Loucy (cell line): Measurements from ENCODE around the gene CD6.

Experiments
- H2AFZ ChIP-seq: fragments of 200-600 bp; sonication (generic); 2 replicates; pipeline ENCODE4 v1.6.0; 2016; ENCODE audit warnings: antibody characterized with exemption, mild to moderate bottlenecking, low read length, moderate library complexity
- H3F3A ChIP-seq: fragments of 200-600 bp; 2 replicates; pipeline ENCODE4 v1.6.0; 2016; ENCODE audit warnings: antibody characterized with exemption, low read depth, mild to moderate bottlenecking
- H3K27me3 ChIP-seq: fragments of 200-600 bp; sonication (generic); 2 replicates; pipeline ENCODE4 v1.6.1; 2014; ENCODE audit warnings: low read length, mild to moderate bottlenecking; ENCODE audit not compliant: insufficient read depth, poor library complexity, severe bottlenecking
- H3K36me3 ChIP-seq: fragments of 200-600 bp; sonication (generic); 2 replicates; pipeline ENCODE4 v1.6.1; 2016; ENCODE audit warnings: low read length; ENCODE audit not compliant: insufficient read depth
- H3K4me1 ChIP-seq: fragments of 200-600 bp; sonication (generic); 2 replicates; pipeline ENCODE4 v1.5.1; 2014; ENCODE audit warnings: low read length, mild to moderate bottlenecking; ENCODE audit not compliant: insufficient read depth, poor library complexity, severe bottlenecking
- H3K4me2 ChIP-seq: fragments of 200-600 bp; sonication (generic); 2 replicates; pipeline ENCODE4 v1.6.0; 2014; ENCODE audit warnings: antibody characterized with exemption, low read length, low read depth, mild to moderate bottlenecking; ENCODE audit not compliant: poor library complexity, severe bottlenecking
- H3K4me3 ChIP-seq: fragments of 200-600 bp; sonication (generic); 2 replicates; pipeline ENCODE4 v1.5.1; 2014; ENCODE audit warnings: low read length, mild to moderate bottlenecking, mixed read lengths; ENCODE audit not compliant: poor library complexity, severe bottlenecking
- H3K79me2 ChIP-seq: fragments of 200-600 bp; sonication (generic); 2 replicates; pipeline ENCODE4 v1.6.1; 2014; ENCODE audit warnings: low read length; ENCODE audit not compliant: insufficient read depth
- H3K9ac ChIP-seq: fragments of 200-600 bp; sonication (generic); 2 replicates; pipeline ENCODE4 v1.6.0; 2014; ENCODE audit warnings: mild to moderate bottlenecking, low read depth, low read length, moderate library complexity; ENCODE audit not compliant: poor library complexity, severe bottlenecking
- H3K9me2 ChIP-seq: fragments of 200-600 bp; sonication (generic); replicated peaks from 2 replicates; pipeline ENCODE4 v1.6.1; 2016; ENCODE audit warnings: low read depth, low read length, mixed read lengths
- H3K9me3 ChIP-seq: fragments of 200-600 bp; sonication (generic); 2 replicates; pipeline ENCODE4 v1.6.1; 2014; ENCODE audit warnings: mild to moderate bottlenecking, antibody characterized with exemption, low read length, low read depth; ENCODE audit not compliant: insufficient read depth
- H4K20me1 ChIP-seq: fragments of 200-600 bp; sonication (generic); 2 replicates; pipeline ENCODE4 v1.6.0; 2014; ENCODE audit warnings: antibody characterized with exemption, low read length, mild to moderate bottlenecking; ENCODE audit not compliant: insufficient read depth, poor library complexity, severe bottlenecking
- CTCF ChIP-seq: fragments of 200-600 bp; sonication (generic); conservative IDR thresholded peaks from 2 replicates; pipeline ENCODE4 v1.5.1; 2014; ENCODE audit warnings: mild to moderate bottlenecking, antibody characterized with exemption, low read length
- EZH2phosphoT487 ChIP-seq: fragments of 200-600 bp; IDR thresholded peaks from 2 replicates; pipeline ENCODE4 v1.6.1; 2018; ENCODE audit warnings: antibody characterized with exemption, mild to moderate bottlenecking, moderate library complexity, borderline replicate concordance

CD6 gene

DNA sequence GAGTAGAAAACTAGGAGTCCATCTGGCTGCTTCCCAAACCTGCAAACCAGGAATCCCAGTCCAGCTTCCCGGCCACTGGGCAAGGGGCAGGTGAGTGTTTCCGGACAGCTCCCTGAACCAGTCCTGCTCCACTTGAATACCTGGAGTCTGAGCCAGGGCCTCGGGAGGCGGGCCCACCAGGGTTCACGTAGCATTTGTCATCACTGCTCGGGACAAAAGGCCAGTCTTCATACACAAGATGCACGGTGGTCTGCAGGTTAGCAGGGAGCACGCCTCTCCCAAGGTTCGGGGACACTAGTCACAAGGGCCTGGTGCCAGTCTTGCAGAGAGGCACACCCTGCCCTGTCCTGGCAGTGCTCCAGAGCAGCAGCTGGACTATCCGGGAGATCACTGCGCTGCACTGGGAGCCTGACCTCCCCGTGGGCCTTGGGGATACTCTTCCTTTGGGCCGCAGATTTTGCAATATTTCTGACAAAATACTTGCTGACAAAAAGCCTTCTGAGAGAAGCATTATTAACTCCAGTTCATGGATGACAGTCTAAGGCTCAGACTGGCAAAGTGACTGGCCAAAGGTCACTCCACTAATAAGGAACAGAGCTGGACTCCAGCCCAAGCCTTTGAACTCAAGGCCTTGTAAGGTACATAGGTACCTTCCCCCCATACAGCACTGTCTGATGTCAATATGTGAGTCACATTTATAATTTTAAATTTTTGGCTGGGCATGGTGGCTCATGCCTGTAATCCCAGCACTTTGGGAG is 25.1 kb downstream of the CD6 start:
- H3F3A ChIP-seq: no peaks in the 10 kb centered on the region
- no peaks in the 10 kb centered on the region for H3K36me3 ChIP-seq

GRCh38 chr11:61000426-61000825 is 28.9 kb downstream of the CD6 start:
- H3K4me2 ChIP-seq: no peak overlapping the region
- H3K9ac ChIP-seq: no peak overlapping the region
- H3F3A ChIP-seq: no peaks in the 10 kb centered on the region
- TF ChIP-seq EZH2phosphoT487 (no peak), CTCF (no peak)
- no peak overlapping the region for H3K4me3 ChIP-seq
- no peaks in the 10 kb centered on the region for H3K27me3 ChIP-seq
- peaks cover 19% of the 10 kb centered on the region for H3K4me1 ChIP-seq
- H3K9me3 ChIP-seq: no peaks in the 10 kb centered on the region
- no peaks in the 10 kb centered on the region for H3K79me2 ChIP-seq
- no peaks in the 10 kb centered on the region for H3K36me3 ChIP-seq
- H2AFZ ChIP-seq: no peak overlapping the region
- H4K20me1 ChIP-seq: no peaks in the 10 kb centered on the region
- H3K9me2 ChIP-seq: no peaks in the 10 kb centered on the region

More for the DNA sequence above, 25.1 kb downstream of the CD6 start:
- Histone ChIP-seq H3K27me3 (no peaks in the 10 kb centered on the region), H2AFZ (no peak overlapping the region), H4K20me1 (no peaks in the 10 kb centered on the region), H3K9ac (no peak overlapping the region), H3K9me2 (no peaks in the 10 kb centered on the region), H3K4me2 (no peak overlapping the region), H3K4me3 (no peak overlapping the region), H3K79me2 (no peaks in the 10 kb centered on the region), H3K9me3 (no peaks in the 10 kb centered on the region), H3K4me1 (no peaks in the 10 kb centered on the region)
- TF ChIP-seq EZH2phosphoT487: no peak

GRCh38 chr11:61001931-61002330 is 30.5 kb downstream of the CD6 start:
- Histone ChIP-seq H3K9me3 (no peaks in the 10 kb centered on the region), H3K27me3 (no peaks in the 10 kb centered on the region), H3K9ac (no peak overlapping the region), H3K36me3 (no peaks in the 10 kb centered on the region), H3K4me1 (peaks cover 27% of the 10 kb centered on the region), H3F3A (no peaks in the 10 kb centered on the region), H3K4me2 (no peak overlapping the region), H3K79me2 (no peaks in the 10 kb centered on the region), H3K4me3 (no peak overlapping the region), H4K20me1 (no peaks in the 10 kb centered on the region), H2AFZ (no peak overlapping the region), H3K9me2 (no peaks in the 10 kb centered on the region)
- TF ChIP-seq CTCF (no peak), EZH2phosphoT487 (no peak)

- Histone ChIP-seq H3K9me3 (no peaks in the 10 kb centered on the region), H3K79me2 (no peaks in the 10 kb centered on the region), H3K9me2 (no peaks in the 10 kb centered on the region), H3K36me3 (no peaks in the 10 kb centered on the region), H3F3A (no peaks in the 10 kb centered on the region), H4K20me1 (no peaks in the 10 kb centered on the region), H3K27me3 (no peaks in the 10 kb centered on the region), H3K4me3 (no peak overlapping the region), H3K4me1 (peaks cover 27% of the 10 kb centered on the region), H2AFZ (no peak overlapping the region), H3K9ac (no peak overlapping the region), H3K4me2 (no peak overlapping the region)
- TF ChIP-seq EZH2phosphoT487: no peak
- TF ChIP-seq CTCF: no peak
These were observed 31.1 kb downstream of the CD6 start for GRCh38 chr11:61002598-61002997.
